Vagina (tissue), 2 donors: ENCODE results near the gene THBS3.

ENCODE experiments used
- POLR2A ChIP-seq, 2 donors: fragments of 450-650 bp; IDR thresholded peaks; one replicate each; pipeline ENCODE4 v1.6.1; 2017; ENCODE audit warnings: antibody characterized with exemption in 2 of 2, mild to moderate bottlenecking in 2 of 2, moderate library complexity in 2 of 2
- POLR2AphosphoS5 ChIP-seq, 2 donors: sonication (generic); formaldehyde crosslinking; IDR thresholded peaks; one replicate each; pipeline ENCODE4 v1.9.0; 2017; ENCODE audit warnings: antibody characterized with exemption in 2 of 2, mild to moderate bottlenecking in 2 of 2, low read depth in 1 of 2; ENCODE audit not compliant: insufficient read depth in 1 of 2
- TF ChIP-seq, protein P1 (sequence below), 3 experiments: fragments of 450-650 bp in 2 of 3; fragments of 200-600 bp in 1 of 3; sonication (generic) in 1 of 3; IDR thresholded peaks; one replicate each; pipeline ENCODE4 v1.5.1; 2017 to 2019; ENCODE audit warnings: antibody characterized with exemption in 3 of 3, mild to moderate bottlenecking in 2 of 3, moderate library complexity in 2 of 3

DNA sequence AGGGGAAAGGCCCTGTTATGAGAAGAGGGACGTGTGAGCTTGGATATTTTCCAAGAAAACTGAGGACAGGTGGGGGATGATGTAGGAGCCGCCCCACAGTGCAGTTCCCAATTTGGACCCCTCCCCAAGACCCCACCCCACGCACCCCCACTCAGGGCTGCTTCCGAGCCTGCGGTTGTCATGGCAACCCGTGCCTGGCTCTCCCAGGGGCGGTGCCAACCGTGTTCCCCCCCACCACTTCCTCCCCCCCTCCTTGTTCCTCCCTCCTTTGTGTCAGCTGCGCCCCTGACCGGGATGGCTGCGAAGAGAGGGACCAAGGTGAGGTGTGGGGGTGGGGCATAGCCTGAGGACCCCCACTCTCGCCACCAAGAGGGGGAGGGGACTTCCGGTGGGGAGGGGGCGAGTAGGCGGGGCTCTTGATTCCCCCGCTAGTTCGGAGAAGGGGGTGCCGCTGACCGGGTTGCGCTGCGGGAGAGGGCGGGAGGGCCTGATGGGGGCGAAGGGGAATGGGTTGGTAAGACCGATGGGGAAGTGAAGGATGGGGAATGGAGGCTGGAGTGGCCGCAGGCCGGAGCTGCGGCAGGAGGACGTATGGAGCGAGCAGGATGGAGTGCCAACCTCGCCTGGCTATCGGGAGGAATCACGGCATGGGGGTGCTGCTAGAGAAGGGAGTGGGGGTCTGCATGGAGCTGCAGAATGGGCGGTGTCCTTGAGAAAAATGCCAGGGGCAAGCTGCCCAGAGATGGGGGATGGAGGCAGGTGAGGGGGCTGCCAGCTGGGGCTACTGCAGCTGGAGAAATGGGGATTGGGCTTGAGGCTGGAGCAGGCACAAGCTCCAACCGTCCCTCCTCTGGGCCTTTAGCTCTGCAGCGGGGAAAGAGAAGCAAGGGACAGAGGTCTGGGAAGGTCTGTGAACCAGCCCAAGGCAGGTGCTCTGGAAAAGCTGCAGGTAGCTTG, 33.1 kb downstream of the THBS3 start:
- TF ChIP-seq, protein P1, sequence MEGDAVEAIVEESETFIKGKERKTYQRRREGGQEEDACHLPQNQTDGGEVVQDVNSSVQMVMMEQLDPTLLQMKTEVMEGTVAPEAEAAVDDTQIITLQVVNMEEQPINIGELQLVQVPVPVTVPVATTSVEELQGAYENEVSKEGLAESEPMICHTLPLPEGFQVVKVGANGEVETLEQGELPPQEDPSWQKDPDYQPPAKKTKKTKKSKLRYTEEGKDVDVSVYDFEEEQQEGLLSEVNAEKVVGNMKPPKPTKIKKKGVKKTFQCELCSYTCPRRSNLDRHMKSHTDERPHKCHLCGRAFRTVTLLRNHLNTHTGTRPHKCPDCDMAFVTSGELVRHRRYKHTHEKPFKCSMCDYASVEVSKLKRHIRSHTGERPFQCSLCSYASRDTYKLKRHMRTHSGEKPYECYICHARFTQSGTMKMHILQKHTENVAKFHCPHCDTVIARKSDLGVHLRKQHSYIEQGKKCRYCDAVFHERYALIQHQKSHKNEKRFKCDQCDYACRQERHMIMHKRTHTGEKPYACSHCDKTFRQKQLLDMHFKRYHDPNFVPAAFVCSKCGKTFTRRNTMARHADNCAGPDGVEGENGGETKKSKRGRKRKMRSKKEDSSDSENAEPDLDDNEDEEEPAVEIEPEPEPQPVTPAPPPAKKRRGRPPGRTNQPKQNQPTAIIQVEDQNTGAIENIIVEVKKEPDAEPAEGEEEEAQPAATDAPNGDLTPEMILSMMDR (IDR thresholded peaks at IDR 0.05), result no peak
- TF ChIP-seq POLR2A (IDR thresholded peaks at IDR 0.05), result no peak
- no peak for TF ChIP-seq POLR2AphosphoS5 (IDR thresholded peaks at IDR 0.05; ENCODE audit: insufficient read depth in 1 of 2, low read depth in 1 of 2)
